DMS114 treated with DMSO at 0.1 percent for 48 hours (cell line): ENCODE results near the gene MND1.

Source experiments
- DNase-seq: peaks from one replicate; lab custom pipeline; 2025; ENCODE audit not compliant: unreplicated experiment; lab: John Stamatoyannopoulos, UW

MND1 gene

DNA sequence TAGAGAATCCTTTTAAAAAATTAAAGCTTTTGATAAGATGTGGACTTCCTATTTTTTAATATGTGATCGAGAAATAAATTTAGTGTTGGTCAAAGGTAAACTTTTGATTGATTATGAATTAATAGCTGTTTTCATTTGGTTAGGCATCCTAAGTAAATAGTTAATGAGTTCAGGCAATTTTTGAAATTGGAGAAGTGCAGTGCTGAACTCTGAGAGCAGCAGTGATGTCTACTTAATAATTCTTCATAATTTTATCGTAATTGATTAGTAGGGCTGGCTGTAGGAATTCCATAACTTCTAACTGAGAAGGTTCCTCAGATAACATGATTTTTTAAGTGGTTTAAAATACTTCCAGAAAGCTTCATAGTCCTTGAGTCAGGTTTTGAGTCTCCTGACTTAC, 1.5 kb downstream of the MND1 start:
- DNase-seq: no peak

DNA sequence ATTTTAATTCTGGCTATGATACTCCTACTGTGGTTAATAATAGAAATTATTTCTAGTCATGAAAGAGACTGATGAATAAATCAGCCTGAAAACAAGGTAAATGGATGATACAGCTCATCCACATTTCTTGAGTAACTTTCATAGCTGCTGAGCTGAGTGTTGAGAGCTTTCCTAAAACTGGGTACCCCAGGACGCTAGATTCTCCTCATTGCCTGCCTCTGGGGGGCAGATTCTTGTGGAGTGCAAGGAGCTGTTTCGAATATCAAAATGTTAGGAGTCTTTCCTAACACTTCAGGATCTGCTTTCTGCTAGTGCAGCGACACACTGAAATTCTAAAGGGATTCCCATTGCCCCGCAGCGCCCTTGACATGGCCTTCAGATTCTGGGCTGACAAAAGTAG, 2.1 kb downstream of the MND1 start:
- DNase-seq: no peak

DNA sequence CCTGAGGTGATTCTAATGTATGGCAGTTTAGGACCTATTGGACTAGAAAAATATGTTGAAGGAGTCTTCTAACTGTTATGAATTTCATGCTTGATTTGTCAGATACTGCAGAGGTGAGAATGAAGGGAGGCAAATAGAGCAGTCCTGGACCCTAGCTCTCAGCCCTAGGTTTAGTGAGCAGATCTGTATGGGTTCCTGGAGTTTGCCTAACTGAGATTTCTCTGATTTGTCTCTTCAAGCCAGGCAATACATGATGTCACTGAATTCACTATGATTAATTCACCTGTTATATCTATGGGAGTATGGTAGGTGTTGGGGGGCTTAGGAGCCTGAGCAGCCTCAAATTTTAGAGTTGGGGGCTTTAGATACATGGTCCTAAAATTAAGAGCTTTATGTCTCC, 2.6 kb downstream of the MND1 start:
- no peak for DNase-seq

DNA sequence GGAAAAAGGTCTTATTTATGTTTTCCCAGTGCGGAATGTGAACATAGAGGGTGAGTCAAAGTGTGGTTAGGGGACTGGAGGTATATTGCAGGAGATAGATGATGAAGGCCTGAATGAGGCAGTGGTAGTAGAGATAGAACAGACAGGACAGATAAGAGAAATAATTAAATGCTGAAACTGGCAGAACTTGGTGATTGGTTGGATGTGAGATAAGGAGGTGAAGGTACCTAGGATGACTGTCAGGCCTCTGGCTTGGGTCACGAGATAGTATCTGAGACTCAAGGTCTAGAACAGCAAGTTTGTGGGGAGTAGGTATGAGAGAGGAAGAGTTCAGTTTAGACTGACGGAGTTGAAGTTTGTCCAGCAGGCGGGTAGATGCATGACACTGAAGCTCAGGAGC, 3.5 kb downstream of the MND1 start:
- no peak for DNase-seq

DNA sequence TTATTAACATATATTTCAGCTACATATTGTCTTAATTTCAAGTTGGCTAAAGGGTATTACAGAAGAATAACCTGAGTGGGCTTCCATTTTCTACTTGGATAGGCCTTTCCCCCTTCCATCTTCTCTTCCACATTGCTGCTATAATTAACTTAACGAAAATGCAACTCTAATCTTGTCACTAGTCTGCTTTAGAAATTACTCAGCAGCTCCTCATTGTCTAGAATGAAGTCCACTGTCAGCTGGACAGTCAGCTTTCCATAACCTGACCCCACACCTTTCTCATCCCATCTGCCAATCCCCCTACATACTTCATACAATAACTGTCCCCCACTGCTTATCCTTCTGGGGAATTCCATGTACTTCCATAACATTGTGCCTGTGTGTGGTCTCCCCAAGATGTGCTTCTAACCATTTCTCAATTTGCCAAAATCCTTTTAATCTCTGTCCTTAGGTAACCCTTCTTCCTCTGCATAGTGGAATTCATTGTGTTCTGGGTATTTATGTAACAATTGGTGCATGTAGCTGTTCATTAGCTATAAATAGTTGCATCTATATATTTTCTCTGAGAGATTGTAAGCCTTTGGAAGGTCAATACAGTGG, 4.8 kb downstream of the MND1 start:
- no peak for DNase-seq

DNA sequence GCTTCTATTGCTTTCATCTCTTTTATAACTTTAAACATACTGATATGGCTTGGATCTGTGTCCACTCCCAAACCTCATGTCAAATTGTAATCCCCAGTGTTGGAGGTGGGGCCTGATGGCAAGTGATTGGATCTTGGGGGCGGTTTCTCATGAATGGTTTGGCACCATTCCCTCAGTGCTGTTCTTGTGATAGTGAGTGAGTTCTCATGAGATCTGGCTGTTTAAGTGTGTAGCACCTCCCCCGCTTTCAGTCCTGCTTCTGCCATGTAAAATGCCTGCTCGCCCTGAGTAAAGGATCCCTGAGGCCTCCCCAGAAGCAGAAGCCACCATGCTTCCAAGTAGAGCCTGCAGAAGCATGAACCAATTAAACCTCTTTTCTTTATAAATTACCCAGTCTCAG, 17.7 kb downstream of the MND1 start:
- DNase-seq: no peak

DNA sequence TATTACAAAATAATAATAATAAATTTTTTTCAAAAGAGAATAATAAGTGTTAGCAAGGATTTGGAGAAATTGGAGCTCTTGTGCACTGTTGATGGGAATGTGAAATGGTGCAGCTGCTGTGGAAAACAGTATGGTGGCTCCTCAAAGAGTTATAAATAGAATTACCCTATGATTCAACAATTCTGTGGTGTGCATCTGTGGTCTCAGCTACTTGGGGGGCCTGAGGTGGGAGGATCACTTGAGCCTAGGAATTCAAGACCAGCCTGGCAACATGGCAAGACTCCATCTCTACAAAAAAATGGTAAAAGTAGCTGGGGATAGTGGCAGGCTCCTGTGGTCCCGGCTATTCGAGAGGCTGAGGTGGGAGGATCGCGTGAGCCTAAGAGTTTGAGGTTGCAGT, 19.6 kb downstream of the MND1 start:
- DNase-seq: no peak

DNA sequence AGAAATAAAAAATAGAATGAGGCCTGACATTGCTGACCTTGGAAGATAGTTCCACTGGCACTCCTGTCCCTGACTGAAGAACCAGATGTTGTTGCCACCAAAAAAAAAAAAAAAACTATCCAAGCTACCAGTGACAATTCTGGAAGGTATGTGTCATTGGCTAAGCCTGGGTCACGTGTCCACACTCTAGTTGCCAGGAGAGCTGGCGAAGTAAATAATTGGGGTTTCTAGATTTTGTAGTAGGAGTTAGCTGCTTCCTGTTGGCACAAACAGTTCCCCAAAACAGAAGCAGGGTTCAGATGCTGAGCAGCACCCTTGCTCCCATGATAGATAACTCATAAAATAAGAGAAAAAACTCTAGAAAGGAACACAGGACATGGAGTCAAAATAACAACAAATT, 20.5 kb downstream of the MND1 start:
- DNase-seq: no peak

DNA sequence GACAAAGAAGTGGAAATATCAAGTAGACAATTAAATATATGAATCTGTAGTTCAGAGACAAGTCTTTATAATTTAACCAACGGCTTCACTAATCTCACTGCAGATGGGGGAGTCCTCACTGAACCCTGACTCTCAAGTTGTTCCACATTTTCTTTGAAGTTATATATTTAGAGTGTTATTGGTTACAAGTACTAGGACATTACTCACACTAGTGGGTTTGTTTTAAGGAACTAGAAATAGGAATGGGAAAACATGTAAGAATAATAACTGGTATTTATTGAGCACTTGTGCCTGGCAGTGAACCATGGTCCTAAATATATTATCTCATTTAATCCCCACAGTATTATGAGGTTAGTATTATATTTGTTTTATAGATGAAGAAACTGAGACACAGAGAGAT, 22.0 kb downstream of the MND1 start:
- DNase-seq: no peak

DNA sequence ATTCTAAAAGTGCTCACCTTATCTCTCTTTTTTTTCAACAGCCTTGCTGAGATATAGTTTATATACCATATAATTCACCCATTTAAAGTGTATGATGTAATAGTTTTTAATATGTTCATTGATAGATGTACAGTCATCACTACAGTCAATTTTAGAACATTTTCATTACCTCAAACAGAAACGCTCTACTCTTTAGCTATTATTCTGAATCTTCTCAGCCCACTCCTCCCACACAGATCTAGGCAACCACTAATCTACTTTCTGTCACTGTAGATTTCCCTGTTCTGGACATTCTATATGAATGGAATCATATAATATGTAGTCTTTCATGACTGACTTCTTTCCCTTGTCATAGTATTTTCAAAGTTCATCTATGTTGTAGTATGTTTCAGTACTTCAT, 22.6 kb downstream of the MND1 start:
- DNase-seq: no peak

DNA sequence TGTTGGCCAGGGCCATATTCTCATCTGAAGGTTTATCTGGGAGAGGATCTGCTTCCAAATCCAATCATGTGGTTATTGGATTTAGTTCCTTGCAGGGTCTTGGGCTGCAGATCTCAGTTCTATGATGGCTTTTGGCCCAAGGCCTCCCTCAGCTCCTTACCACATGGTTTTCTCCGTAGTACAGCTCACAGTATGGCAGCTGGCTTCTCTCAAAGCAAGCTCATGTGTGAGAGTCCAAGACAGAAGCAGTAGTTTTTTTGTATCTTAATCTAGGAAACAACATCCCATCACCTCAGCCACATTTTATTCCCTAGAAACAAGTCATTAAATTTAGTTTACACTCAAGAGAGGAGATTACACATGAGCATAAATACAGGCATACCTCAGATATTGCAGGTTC, 24.5 kb downstream of the MND1 start:
- DNase-seq: no peak

DNA sequence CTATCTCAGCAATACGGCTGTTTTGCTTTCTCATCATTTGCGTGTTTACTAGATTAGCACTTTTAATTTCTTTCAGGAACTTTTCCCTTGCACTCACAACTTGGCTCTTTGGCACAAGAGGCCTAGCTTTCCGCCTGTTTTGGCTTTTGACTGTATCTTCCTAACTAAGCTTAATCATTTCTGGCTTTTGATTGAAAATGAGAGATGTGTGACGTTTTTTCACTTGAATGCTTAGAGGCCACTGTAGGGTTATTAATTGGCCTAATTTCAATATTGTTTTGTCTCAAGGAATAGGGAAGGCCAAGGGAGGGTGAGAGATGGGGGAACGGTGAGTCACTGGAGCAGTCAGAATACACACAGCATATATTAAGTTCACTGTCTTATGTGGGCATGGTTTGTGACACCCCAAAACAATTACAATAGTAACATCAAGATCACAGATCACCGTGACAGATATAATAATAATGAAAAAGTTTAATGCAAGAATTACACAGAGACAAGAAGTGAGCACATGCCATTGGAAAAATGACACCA, 27.3 kb downstream of the MND1 start:
- no peak for DNase-seq

DNA sequence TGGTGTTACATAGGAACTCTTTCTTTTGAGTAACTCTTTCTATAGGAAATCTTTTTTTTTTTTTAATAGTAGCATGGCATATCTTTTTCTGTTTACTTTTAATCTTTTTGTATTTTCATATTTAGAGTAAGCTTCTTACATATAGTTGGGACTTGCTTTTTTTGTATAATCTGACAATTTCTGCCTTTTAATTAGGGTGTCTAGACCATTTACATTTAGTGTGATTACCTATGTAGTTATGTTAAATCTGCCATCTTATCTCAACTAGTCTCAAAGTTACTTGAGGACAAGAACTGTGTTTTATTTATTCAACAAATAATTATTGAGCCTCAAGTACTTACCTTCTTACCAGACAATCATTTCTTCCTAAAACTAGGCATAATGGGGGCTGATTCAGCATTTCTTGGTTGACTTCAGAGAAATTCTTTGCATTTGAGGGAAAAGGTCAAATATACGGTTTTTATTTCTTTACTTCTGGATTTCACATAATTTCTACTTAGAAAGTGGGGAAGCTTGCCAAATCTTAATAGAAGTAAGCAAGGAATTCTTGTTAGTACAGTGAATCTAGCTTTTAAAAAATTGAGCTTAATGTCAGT, 28.6 kb downstream of the MND1 start:
- no peak for DNase-seq

DNA sequence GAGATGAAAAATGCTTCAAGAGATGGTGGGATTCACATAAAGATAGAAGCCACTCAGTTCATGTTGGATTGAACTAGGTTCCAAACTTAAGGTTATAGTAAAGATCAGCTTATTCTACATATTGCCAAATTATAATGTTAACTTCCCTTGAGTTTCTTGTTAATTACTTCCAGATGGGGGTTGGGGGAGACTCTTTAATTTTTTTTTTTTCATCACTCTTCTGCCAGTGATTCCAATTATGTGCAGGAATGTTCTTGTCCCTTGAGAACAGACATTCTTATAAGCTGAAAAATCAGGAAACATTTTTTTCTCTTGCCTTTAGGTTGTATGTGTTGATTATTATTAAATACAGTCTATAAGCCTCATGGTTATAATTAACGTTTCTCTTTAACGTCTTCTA, 30.0 kb downstream of the MND1 start:
- DNase-seq: no peak

DNA sequence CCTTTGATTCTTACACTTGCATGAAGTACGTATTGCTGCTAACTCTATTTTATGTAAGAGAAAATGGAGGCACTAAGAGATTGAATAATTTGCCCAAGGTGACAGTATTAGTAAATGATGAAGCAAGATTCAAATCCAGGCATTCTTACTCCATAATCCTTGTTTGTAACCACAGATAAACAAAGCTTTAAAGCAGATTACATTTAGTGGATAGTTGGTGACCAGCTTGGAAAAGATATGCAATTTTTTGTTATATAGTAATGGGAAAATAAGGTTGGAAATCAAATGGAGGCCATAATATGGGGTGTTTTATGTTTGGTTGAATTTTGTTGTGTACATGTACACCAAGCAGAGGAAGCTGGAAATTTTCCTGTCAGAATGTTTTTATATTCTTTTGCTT, 30.8 kb downstream of the MND1 start:
- no peak for DNase-seq

DNA sequence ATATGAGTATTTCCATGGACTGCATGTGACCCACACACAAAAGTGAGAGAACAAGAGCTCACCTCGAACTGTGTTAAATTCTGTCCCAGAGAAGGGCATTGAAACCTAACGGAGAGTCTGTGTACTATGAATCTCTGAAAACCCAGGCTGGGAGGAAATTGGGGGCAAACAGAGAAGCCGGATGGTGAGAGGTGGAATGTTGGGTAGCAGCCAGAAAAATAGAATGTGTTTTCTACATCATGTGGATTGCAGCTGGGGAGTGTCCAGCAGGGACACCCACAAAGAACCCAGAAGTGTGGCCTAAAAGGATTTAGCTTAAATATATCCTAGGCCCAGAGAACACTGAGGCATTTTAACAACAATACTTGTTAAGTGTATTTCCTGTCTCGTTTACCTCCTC, 38.6 kb downstream of the MND1 start:
- no peak for DNase-seq

DNA sequence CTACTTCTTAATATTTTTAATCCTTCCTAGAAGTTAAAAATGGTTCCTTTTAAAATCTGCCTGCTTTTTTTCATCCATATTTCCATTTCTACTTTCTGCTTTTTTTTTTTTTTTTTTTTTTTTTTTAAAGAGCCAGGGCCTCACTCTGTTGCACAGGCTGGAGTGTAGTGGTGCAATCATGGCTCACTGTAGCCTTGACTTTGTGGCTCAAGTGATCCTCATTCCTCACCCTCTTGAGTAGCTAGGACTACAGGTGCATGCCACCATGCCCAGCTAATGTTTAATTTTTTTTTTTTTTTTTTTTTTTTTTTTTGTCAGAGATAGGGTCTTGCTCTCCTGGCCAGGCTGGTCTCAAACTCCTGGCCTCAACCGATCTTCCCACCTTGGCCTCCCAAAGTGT, 39.7 kb downstream of the MND1 start:
- no peak for DNase-seq

DNA sequence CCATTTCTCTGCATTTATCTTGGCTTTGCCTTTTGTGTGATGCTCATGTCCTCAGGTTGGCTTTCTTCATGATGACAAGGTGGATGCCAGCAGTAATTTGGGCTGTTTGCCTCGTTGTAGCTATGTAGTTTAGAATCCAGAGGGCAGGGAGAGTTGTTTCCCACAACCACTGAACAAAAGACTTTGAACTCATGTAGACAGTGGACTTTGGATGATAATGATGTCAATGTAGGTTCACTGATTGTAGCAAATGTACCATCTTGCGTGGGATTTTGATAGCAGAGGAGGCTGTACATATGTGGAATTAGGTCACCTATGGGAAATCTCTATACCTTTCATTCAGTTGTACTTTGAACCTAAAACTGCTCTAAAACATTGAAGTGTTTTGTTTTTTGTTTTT, 41.3 kb downstream of the MND1 start:
- DNase-seq: no peak

DNA sequence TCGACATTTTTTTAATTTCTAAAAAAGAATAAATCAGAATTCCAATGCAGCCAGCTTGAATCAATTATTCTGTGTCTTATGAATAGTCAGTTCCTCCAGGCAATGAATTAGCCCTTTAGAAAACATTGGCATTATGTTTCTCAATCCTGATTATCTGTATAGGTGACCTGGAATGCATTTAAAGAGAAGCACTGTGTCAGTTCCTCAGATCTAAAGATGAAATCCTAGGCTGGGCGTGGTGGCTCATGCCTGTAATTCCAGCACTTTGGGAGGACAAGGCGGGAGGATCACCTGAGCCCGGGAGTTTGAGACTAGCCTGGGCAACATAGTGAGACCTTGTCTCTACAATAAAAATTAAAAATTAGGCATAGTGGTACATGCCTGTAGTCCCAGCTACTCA, 43.5 kb downstream of the MND1 start:
- DNase-seq: no peak

DNA sequence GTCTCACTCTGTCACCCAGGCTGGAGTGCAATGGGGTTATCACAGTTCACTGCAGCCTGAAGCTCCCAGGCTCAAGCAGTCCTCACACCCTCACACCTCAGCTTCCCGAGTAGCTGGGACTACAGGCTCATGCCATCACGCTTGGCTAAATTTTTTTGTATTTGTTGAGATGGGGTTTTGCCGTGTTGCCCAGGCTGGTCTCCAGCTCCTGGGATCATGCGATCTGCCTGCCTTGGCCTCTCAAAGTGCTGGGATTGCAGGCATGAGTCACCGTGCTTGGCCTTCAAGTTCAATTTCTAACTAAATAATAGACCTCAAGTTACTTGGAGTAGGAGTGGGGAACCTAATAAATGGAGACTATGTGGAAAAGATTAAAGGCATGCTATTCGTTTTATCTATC, 48.9 kb downstream of the MND1 start:
- no peak for DNase-seq

DNA sequence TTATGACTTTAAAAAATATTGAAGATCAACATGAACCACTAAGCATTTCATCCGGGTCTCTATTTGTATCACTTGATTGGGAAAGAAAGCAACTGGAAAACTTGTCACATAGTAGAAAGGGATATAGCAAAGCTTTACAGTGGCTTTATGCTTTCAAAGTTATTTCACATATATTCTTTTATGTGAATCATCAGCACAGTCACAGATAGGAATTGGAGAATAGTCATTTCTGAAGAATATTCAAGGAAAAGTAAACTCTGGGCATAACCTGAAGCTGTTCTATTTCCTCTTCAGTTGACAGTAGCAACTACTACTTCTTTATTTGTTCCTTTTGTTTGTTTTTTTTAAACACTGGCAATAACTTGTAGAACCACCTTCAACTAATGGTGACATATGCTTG, 50.5 kb downstream of the MND1 start:
- no peak for DNase-seq

DNA sequence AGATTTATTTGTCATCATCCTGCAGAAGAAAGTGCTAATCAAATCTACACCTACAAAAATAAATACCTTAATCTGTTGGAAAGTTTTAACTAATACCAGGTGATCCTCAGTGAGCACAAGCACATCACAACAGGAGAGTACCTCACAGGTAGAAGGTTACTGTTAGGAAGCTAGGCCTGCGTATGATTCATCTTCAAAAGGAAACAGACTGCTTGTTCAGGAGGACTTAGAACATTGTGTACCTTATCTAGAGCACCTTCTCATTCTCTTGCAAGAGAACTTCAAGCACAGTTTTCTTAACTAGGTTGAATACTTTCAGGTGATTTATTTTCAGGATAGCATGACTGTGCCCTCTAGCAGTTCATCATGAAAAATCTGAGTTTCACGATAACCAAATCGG, 54.2 kb downstream of the MND1 start:
- DNase-seq: no peak

DNA sequence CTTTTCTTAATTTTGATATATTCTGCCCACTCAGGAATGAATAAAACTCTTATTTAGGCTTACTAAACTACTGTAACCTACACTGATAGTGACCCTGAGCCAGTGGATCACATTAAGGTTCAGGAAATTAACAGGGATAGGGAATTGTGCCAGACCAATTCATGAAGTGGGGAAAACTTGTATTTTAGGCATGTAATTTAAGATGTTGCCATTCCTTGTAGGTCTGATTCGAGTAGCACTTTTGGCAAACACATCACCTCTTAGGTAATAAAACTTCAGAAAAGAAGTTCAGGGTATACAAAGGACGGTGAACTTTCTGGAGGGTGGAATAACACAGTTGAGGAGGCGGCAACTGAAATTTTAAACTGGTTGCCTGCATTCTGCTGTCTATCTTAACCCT, 54.9 kb downstream of the MND1 start:
- DNase-seq: no peak
